HTR-8/SVneo (cell line): ENCODE measurements around the gene ARHGAP9.

ENCODE experiments used
- DNase-seq: peaks from one replicate; pipeline ENCODE4 v3.0.0; 2011; ENCODE audit warnings: low spot score, mixed read lengths; ENCODE audit not compliant: insufficient read length
- FAIRE-seq: peaks from 2 replicates; lab custom pipeline; 2011; peaks lifted over from hg19 to GRCh38; lab: Jason Lieb, UNC

ARHGAP9 gene

DNA sequence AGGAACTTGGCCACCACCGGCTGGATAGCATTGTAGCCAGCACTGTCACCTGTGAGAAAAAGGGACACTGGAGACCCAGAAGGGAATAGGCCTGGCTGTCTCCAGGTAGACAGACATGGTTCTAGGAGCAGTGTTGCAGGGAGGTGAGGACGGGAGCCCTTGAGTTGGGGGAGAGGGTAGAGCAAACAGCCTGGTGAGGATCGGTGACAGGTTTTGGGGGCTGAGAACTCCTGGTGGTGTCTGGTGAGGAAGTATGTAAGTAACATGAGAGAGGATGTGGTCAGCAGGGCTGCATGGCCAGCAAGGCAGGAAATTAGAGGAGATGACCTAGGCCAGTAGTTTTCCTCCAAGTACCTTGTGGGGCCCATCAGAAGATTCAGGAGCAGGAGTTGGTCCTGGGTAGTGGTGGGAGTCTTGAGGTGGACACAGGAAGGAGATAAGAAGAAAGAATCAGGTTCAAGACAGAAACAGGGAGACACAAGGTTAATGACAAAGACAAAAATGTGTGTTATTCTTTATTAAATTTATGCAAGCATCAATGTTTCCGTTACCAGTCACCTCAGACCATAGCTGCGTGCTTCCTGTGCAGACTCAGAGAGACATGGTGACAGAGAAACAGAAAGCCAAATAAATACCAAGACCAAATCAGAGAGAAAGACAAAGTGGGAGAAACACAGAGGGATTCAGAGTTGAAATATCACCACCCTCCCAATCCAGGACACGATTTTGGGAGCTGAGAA lies at the start of gene ARHGAP9:
Gene ARHGAP9, minus strand, starts transcription at position 491 of the 740 bp plus-strand sequence. Its CDS starts 460 bp downstream, at position 31.
- DNase-seq (no peak), FAIRE-seq (no peak)

DNA sequence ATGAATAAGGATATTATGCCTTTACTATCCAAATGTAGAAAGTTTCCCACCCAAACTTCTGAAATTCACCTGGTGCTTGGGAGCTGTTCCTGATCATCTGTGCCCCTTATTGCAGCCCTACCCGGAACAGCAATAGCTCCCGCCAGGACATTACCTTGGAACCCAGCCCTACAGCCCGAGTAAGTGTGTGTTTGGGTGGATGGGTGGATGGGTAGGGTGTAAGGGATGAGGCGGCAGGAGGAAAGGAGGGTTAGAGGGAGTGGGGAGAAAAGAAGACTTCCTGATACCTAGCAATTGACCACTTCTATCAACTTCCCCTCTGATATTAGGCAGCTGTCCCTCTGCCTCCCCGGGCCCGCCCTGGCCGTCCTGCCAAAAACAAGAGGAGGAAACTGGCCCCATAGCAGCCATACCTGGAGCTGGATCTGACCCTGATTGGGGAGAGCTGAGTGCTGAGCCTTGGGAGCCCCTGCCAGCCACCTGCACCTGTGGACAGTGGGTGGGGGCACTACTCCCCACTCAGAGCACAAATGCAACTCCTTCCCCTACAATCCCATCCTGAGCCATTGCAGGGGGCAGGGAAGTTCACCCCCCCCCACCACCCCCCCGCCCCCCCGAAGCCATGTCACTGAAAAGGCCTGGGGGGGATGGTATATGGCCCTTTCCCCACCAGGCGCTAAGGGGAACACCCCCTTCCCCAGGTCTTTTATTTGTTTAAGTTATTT lies 49.3 kb upstream of the ARHGAP9 start:
- DNase-seq (no peak), FAIRE-seq (no peak)

DNA sequence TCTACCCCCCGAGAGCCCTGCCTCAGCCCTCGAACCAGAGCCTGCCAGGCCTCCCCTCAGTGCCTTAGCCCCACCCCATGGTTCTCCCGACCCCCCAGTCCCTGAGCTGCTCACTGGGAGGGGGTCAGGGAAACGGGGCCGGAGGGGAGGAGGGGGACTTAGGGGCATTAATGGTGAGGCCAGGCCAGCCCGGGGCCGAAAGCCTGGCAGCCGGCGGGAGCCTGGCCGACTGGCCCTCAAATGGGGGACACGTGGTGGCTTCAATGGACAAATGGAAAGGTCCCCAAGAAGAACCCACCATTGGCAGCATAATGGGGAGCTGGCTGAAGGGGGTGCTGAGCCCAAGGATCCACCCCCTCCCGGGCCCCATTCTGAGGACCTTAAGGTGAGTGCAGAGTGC lies 48.5 kb upstream of the ARHGAP9 start:
- no peak for DNase-seq
- no peak for FAIRE-seq

DNA sequence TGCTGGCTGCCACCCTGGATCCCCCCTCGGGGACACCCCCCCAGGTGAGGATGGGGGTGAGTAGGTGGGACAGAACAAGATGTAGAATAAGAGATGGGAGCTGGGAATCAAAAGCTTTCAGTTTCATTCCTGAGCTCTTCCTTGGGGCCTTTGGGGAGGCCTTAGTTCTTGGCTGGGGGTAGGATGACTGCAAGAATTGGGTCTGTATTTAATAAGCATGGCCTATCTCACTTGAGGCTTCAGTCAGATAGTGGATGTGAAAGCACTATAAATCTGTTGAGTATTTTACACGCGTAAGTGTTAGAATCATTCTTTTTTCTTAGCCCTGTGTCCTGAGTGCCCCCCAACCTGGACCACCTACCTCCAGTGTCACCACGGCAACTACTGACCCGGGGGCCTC lies 47.5 kb upstream of the ARHGAP9 start:
- no peak for FAIRE-seq
- no peak for DNase-seq

DNA sequence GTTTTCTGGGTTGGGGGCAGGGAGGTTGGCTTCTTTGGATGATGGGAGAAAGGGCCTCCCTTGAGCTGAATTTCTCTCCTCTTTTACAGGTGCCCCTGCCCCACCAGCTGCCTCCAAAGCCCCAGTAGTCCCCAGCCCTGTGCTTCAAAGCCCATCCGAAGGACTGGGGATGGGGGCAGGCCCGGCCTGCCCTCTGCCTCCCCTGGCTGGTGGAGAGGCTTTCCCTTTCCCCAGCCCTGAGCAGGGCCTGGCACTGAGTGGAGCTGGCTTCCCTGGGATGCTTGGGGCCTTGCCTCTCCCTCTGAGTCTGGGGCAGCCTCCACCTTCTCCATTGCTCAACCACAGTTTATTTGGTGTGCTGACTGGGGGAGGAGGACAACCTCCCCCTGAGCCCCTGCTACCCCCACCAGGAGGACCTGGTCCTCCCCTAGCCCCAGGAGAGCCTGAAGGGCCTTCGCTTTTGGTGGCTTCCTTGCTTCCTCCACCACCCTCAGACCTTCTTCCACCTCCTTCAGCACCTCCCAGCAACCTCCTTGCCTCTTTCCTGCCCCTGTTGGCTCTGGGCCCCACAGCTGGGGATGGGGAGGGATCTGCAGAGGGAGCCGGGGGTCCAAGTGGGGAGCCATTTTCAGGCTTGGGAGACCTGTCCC lies 46.9 kb upstream of the ARHGAP9 start:
- DNase-seq = no peak
- FAIRE-seq = no peak

DNA sequence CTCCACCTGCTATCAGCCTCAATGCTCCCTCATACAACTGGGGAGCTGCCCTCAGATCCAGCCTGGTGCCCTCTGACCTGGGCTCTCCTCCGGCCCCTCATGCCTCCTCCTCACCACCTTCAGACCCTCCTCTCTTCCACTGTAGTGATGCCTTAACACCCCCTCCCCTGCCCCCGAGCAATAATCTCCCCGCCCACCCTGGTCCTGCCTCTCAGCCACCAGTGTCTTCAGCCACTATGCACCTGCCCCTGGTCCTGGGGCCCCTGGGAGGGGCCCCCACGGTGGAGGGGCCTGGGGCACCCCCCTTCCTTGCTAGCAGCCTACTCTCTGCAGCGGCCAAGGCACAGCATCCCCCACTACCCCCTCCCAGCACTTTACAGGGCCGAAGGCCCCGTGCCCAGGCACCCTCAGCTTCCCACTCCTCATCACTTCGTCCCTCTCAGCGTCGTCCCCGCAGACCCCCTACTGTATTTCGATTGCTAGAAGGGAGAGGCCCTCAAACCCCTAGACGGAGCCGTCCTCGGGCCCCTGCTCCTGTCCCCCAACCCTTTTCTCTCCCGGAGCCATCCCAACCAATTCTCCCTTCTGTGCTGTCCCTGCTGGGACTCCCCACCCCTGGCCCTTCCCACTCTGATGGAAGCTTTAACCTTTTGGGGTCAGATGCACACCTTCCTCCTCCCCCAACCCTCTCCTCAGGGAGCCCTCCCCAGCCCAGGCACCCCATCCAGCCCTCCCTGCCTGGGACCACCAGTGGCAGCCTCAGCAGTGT lies 46.1 kb upstream of the ARHGAP9 start:
- no peak for DNase-seq
- no peak for FAIRE-seq

DNA sequence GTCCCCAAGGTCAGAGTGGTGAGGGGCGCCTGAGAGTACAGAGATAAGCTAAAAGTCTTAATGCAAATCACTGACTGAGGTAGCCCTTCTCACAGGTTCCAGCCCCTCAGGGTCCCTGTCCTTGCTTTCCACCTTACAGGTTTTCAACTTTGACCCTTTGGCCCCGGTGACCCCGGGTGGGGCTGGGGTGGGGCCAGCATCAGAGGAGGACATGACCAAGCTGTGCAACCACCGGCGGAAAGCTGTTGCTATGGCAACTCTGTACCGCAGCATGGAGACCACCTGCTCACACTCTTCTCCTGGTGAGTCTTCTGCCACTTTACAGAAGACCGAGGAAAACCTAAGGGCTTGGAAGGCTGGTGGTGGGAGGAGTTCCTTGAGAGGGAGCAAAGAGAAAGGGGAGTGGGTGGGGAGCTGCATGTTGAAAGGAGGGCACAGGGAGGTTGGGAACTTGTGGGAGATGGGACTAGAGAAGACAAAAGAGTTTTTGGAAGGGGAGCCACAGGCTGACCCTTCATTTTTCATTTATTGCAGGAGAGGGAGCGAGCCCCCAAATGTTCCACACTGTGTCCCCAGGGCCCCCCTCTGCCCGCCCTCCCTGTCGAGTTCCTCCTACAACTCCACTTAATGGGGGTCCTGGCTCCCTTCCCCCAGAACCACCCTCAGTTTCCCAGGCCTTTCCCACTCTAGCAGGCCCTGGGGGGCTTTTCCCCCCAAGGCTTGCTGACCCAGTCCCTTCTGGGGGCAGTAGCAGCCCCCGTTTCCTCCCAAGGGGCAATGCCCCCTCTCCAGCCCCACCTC lies 45.3 kb upstream of the ARHGAP9 start:
- no peak for DNase-seq
- no peak for FAIRE-seq

DNA sequence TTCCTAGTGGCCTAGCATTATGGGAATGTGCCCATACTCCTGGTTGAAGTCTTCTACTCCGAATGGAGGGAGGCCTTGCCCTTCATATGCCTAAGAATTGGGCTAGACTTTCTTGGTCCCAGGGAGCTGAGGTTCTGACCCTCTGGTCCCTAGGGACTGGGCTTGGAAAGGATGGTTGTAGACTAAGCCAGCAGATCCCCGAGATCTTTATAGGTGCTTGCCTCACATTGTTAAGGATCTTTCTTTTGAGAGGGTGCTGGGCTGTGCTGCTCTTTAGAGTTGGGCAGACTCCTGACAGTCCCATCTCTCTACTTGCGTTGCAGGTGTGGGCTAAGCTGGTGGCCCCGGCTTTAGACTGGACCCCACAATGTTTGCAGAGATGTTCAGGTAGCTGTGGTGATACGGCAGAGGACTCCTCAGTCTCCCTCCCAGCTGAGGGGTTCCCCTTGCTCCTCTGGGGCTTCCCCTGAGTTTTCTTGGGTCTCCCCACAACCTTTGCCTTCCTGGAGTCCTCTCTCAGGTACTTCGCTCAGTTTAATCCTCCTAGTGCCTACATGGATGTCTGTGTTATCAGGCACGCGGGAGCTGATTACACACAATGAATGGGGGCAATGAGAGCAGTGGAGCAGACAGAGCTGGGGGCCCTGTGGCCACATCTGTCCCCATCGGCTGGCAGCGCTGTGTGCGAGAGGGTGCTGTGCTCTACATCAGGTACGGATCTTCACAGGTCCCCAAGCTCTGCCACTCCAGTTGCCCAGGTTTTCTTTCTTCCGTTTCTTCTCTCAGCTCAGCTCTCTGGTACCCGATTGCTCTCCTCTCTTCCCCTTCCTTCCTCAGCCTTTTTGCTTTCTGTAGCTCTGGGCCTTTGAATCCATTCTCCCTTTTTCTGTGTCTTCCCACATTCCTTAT lies 44.3 kb upstream of the ARHGAP9 start:
- no peak for FAIRE-seq
- no peak for DNase-seq

DNA sequence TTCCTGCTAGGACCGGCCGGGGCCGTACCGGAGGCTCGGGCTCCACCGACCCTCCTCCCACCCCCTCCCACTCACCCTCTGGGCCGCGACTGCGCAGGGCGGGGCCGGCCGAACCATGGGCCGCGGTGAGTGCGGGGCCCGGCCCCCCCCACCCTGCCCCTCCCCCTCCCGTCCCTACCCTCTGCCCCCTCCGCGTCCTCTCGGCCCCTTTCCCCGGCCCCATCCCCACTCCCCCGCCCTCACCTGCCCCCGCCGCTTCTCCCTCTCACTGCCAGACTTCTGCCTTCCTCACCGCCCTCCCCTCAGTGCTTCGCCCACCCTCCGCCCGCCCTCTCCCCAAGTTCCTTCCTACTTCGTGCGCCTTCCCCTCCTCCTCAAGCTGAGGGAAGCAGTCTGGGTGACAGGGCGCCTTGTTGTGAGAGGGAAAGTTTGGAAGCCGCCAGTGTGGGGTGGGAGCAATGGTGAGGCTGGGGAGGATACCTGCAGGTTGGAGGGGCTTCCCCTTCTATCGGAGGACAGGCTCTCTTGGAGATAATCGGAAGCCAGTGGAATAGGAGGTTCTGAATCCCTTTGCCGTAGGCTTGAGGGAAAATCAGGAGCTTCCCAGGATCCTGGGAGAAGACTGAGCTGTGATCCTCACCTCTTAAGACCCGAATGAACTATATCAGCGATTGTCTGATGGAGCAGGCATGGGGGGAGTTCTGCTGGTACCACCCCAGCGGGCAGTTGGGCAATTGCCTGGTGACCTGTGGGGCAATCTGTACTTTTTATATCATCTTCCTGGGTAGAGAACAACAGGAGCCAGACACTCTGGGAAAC lies 43.4 kb upstream of the ARHGAP9 start:
- FAIRE-seq (no peak), DNase-seq (peak; percentile 29)

DNA sequence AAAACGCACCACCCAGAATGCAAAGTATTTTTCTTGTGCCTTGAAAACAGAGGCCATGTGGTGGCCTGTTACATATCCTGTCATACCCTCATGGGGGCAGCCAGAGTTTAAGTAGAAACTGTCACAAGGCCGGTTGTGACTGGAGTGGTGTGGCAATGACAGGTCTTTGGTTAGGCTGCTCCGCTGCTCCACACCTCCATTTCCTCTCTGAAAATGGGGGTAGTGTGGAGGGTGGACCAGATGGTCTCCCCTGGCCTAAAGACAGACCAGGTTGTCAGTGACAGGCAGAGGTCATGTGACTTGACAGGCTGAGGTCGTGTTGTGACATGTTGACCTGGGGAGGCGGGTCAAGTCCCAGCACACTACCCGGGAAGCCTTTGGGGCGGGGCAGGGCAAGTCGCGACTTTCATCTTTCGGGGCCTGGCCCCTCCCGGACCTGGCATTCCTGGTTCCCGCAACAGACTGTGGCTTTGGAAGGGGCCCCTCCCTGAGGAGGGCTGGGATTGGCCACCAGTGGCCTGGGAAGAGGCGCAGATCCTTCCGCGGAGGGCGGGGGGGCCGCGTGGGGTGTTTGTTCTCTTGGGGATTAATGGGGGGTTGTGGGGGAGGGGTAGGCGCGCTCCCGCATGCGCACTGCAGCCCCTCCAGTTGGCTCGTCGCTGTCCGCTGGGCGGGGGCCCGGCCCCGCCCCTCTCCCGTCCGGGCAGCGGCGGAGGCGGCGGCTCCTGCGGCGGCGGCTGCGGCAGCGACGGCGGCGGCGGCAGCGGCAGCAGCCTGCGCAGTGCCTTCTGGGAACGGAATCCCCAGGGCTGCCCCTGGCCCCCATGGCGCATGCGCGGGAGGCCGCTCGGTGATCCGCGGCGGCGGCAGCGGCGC lies 42.6 kb upstream of the ARHGAP9 start, which contains the start of gene MBD6:
Gene MBD6, plus strand, starts transcription at position 814 of the 876 bp plus-strand sequence. CDS start 1,480 bp downstream, outside the sequence.
- DNase-seq (peak; percentile 97), FAIRE-seq (peak; percentile 80)

DNA sequence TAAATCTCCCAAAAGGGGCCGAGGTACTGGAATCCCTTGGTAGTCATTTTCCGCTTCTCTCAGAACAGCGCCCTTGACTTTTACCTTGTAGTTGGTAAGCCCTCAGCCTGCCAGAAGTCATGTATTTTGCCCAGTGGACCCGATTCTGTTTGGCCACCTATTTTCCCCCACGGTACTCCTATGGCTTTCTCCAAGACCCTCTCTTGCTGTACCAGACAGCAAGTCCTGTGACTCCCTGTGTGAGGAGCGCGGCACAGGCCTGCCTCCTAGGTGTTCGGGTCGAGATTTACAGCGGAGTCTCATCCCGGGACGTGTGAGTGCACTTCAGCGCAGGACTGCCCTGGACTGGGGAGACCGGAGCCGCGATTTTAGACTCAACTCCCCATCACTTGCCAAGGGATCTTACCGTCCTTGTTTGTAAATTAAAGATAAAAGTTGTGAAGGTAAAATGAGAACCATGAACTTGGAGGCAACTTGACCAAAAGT lies 41.9 kb upstream of the ARHGAP9 start:
- no peak for DNase-seq
- FAIRE-seq = no peak

DNA sequence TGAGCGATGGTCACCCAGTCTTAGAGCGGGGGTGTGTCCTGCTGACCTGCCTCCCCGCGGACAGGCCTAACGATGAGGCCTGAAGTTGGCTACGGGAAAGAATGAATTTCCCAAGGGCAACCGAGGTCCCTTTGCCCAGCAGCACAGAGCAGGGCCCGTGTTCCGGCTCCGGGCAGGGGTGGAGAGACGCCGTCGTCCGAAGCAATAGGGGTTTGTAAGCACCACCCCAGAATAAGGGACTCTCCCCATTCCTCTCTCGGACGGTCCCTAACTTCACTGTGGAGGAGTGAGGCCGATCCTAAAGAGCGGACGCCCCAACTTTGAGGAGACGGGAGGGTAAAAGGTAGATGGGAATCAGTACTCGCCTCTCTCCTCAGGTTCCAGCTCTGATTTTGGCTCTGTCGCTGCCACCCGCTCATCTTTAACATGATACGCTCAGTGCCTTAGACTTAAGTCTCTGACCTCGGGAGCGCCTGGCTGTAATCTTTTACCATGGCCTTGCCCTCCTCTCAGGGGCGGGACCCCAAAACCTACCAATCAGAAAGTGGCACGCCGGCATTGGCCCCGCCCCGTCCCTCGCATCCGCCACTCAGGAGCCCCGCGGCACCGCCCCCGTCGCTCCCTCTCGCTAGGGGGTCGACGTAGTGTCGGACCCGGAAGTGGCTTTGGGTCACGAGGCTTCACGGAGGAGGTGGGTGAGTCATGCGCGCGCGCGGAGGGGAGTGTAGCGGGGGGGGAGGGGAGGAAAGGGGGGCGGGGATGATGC lies 40.6 kb upstream of the ARHGAP9 start, which contains the start of gene DDIT3:
Gene DDIT3, minus strand, starts transcription at position 462 of the 766 bp plus-strand sequence. CDS start 3,108 bp downstream, outside the sequence.
- FAIRE-seq = no peak
- peak; percentile 92 for DNase-seq

DNA sequence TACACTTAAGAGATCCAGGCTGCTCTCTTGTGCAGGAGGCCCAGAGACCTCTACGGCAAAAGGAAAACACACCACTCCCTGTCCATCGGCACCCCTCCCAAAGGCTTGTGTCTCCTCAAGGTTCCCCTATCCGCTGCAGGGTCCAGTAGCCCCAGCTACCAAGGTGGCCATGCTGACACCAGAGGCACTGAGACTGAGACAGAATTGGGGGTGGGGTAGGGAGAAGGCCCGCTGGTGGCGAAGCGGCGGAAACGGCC lies 40.1 kb upstream of the ARHGAP9 start:
- DNase-seq = no peak
- no peak for FAIRE-seq

DNA sequence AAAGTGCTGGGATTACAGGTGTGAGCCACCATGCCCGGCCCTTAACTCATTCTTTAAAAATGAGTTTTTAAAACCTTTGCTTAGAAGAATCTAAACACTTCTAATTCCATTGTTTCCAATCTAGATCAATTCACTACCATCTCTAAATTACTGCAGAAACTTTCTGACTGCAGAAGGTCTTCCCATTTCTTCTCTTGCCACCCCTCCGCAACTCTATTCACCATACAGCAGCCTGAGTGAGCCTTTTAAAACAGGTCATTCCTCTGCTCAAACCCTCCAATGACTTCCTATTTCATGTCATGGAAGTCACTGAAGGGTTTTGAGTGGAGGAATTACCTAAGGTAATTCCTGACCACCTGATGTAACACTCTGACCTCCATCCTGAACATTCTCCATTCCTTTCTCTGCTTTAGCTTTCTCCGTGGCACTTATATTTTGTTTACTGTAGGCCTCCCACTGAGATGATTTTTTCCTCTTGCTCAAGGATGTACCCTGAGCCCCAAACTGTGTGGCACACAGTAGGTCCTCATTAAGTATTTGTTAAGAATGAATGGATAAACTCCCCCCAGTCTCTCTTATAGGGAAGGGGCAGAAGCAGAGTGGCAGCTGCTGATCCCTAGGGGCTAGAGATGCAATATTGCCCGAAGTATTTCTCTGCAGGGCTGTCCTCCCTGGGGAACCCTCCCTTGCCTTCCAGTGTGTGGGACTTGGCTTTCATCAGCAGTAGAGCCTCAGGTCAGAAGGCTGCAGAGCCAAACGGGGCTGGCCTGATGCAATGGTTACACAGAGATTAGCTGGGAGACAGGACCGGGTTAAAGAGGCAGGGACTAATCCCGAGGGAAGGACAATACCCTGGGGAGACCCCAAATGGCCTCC lies 39.5 kb upstream of the ARHGAP9 start:
- no peak for DNase-seq

More for the DNA sequence above, 39.5 kb upstream of the ARHGAP9 start:
- no peak for FAIRE-seq
